GM23338 (cell line): ENCODE measurements around the gene NR5A2. TPM values are rescaled to one million over a fixed set of nuclear protein-coding genes. Genes with fewer than 3 reads are reported as not detected.

Experiments used
- ATAC-seq: fragments of 200-7000 bp; cut with Tn5 transposase; 3 replicates; pipeline ENCODE4 v1.9.1; 2020
- DNase-seq: peaks from one replicate; pipeline ENCODE4 v3.0.0-alpha.2; 2015; ENCODE audit warnings: low spot score
- H2AFZ ChIP-seq: fragments of 200-600 bp; sonication (generic); 2 replicates; pipeline ENCODE4 v1.8.0; 2016; ENCODE audit warnings: antibody characterized with exemption, mild to moderate bottlenecking, moderate library complexity
- H3F3A ChIP-seq: fragments of 200-600 bp; sonication (generic); replicated peaks from 2 replicates; pipeline ENCODE4 v1.8.0; 2017; ENCODE audit warnings: antibody characterized with exemption, mixed run types, low read depth
- H3K27ac ChIP-seq: fragments of 200-600 bp; sonication (generic); 2 replicates; pipeline ENCODE4 v1.6.1; 2016; ENCODE audit warnings: low read depth
- H3K27me3 ChIP-seq: fragments of 200-600 bp; sonication (generic); 2 replicates; pipeline ENCODE4 v1.8.0; 2016; ENCODE audit warnings: mild to moderate bottlenecking, mixed run types, moderate library complexity; ENCODE audit not compliant: insufficient read depth
- H3K36me3 ChIP-seq: fragments of 200-600 bp; sonication (generic); 2 replicates; pipeline ENCODE4 v1.8.0; 2016; ENCODE audit warnings: mild to moderate bottlenecking; ENCODE audit not compliant: insufficient read depth
- H3K4me1 ChIP-seq: fragments of 200-600 bp; sonication (generic); 2 replicates; pipeline ENCODE4 v1.8.0; 2016; ENCODE audit warnings: mild to moderate bottlenecking, moderate library complexity; ENCODE audit not compliant: insufficient read depth
- H3K4me2 ChIP-seq: fragments of 200-600 bp; sonication (generic); 2 replicates; pipeline ENCODE4 v1.7.1; 2017; ENCODE audit warnings: mixed run types
- H3K4me3 ChIP-seq: fragments of 200-600 bp; sonication (generic); 2 replicates; pipeline ENCODE4 v1.6.1; 2016; ENCODE audit warnings: mixed run types
- H3K79me2 ChIP-seq: fragments of 200-600 bp; sonication (generic); replicated peaks from 2 replicates; pipeline ENCODE4 v1.8.0; 2017; ENCODE audit warnings: mild to moderate bottlenecking; ENCODE audit not compliant: insufficient read depth
- H3K9me2 ChIP-seq: fragments of 200-600 bp; sonication (generic); 2 replicates; pipeline ENCODE4 v1.8.0; 2017; ENCODE audit not compliant: insufficient read depth
- H4K20me1 ChIP-seq: fragments of 200-600 bp; sonication (generic); replicated peaks from 2 replicates; pipeline ENCODE4 v1.8.0; 2017; ENCODE audit warnings: mild to moderate bottlenecking; ENCODE audit not compliant: insufficient read depth
- H3K27ac Mint-ChIP-seq: 2 replicates; pipeline ENCODE4 v1.8.0; 2020; ENCODE audit warnings: inconsistent platforms, mild to moderate bottlenecking, moderate library complexity, mixed read lengths
- H3K27me3 Mint-ChIP-seq: 3 replicates; pipeline ENCODE4 v1.8.0; 2022; ENCODE audit warnings: low read depth, mild to moderate bottlenecking, moderate library complexity, mixed read lengths, inconsistent platforms; ENCODE audit not compliant: insufficient read depth, poor library complexity
- H3K36me3 Mint-ChIP-seq: 3 replicates; pipeline ENCODE4 v1.8.0; 2021; ENCODE audit warnings: low read depth, mild to moderate bottlenecking, inconsistent platforms, moderate library complexity, mixed read lengths
- H3K4me1 Mint-ChIP-seq: 3 replicates; pipeline ENCODE4 v1.8.0; 2020; ENCODE audit warnings: mild to moderate bottlenecking, inconsistent platforms, mixed read lengths
- H3K4me3 Mint-ChIP-seq: 3 replicates; pipeline ENCODE4 v1.8.0; 2021; ENCODE audit warnings: moderate library complexity, mild to moderate bottlenecking, inconsistent platforms, mixed read lengths
- H3K9me3 Mint-ChIP-seq: 3 replicates; pipeline ENCODE4 v1.8.0; 2020; ENCODE audit warnings: moderate library complexity, mild to moderate bottlenecking, inconsistent platforms, mixed read lengths
- CREB1 ChIP-seq: fragments of 250-450 bp; sonication (Bioruptor Pico); IDR thresholded peaks from 2 replicates; pipeline ENCODE4 v1.5.0; 2020; ENCODE audit warnings: low read depth, mild to moderate bottlenecking, moderate library complexity
- CTCF ChIP-seq, 2 experiments: fragments of 200-600 bp in 1 of 2; sonication (generic) in 1 of 2; conservative IDR thresholded peaks; 2 replicates each; pipeline versions ENCODE4 v1.5.1 to v1.6.1; 2016 to 2017; ENCODE audit warnings: antibody characterized with exemption in 2 of 2, low read depth in 2 of 2, mild to moderate bottlenecking in 2 of 2, moderate library complexity in 1 of 2
- ETS1 ChIP-seq: IDR thresholded peaks from 2 replicates; pipeline ENCODE4 v1.6.1; 2016; ENCODE audit warnings: antibody characterized with exemption
- EZH2 ChIP-seq: fragments of 200-600 bp; sonication (generic); IDR thresholded peaks from one replicate; pipeline ENCODE4 v1.8.0; 2017; ENCODE audit warnings: antibody characterized with exemption, mild to moderate bottlenecking, low read depth; ENCODE audit not compliant: unreplicated experiment
- EZH2phosphoT487 ChIP-seq: fragments of 200-600 bp; sonication (generic); IDR thresholded peaks from one replicate; pipeline ENCODE4 v1.8.1; 2018; ENCODE audit warnings: antibody characterized with exemption; ENCODE audit not compliant: unreplicated experiment
- JUNB ChIP-seq: IDR thresholded peaks from one replicate; pipeline ENCODE4 v1.6.1; 2016; ENCODE audit warnings: antibody characterized with exemption; ENCODE audit not compliant: unreplicated experiment
- POLR2AphosphoS5 ChIP-seq: IDR thresholded peaks from 2 replicates; pipeline ENCODE4 v1.6.1; 2016; ENCODE audit warnings: antibody characterized with exemption, low read depth
- STAT1 ChIP-seq: IDR thresholded peaks from one replicate; pipeline ENCODE4 v1.6.1; 2016; ENCODE audit warnings: antibody characterized with exemption; ENCODE audit not compliant: unreplicated experiment
- ZNF114 ChIP-seq: fragments of 250-450 bp; sonication (Bioruptor Pico); IDR thresholded peaks from 2 replicates; pipeline ENCODE4 v1.5.0; 2020; ENCODE audit warnings: mild to moderate bottlenecking, moderate library complexity
- ZNF331 ChIP-seq: fragments of 250-450 bp; sonication (Bioruptor Pico); IDR thresholded peaks from 2 replicates; pipeline ENCODE4 v1.5.0; 2020; ENCODE audit warnings: low read depth, mild to moderate bottlenecking, moderate library complexity
- ZNF462 ChIP-seq: fragments of 250-450 bp; sonication (Bioruptor Pico); IDR thresholded peaks from 2 replicates; pipeline ENCODE4 v1.5.0; 2020; ENCODE audit warnings: mild to moderate bottlenecking, moderate library complexity
- polyA plus RNA-seq: library from polyadenylated mRNA; unstranded; fragments of >200 nt; fragmentation: Nextera tagmentation; extraction: Ambion mirVana; gene quantifications from 2 replicates; pipeline ENCODE4 v1.2.1, GENCODE V29; 2016
- total RNA-seq: library from RNA; depleted of rRNA; stranded (reverse); fragments of >200 nt; shearing (Covaris generic); gene quantifications from 2 replicates; pipeline ENCODE4 v1.2.3, GENCODE V29; 2014

NR5A2 gene
- total and polyA plus RNA-seq, 2 experiments from 2014 or later, result 4.4 to 13.1 TPM

GRCh38 chr1:200174525-200175295 lies 147.2 kb downstream of the NR5A2 start:
- TF ChIP-seq ZNF114 (CRISPR knock-in tag), result no peak
- H3K4me3 ChIP-seq, result no peak overlapping the region
- Mint-ChIP-seq H3K27me3 (no peaks in the 10 kb centered on the region), H3K4me3 (no peak overlapping the region), H3K27ac (no peak overlapping the region), H3K9me3 (no peaks in the 10 kb centered on the region), H3K36me3 (peaks cover 3% of the 10 kb centered on the region; the same call in 1 of the 3 replicates), H3K4me1 (peaks cover 15% of the 10 kb centered on the region)
- H3K27ac ChIP-seq, result no peak overlapping the region
- no peaks in the 10 kb centered on the region for H3K36me3 ChIP-seq
- H3K79me2 ChIP-seq, result no peaks in the 10 kb centered on the region
- DNase-seq, result no peak
- peaks cover 13% of the 10 kb centered on the region; the same call in 1 of the 2 replicates for H3K4me1 ChIP-seq
- H4K20me1 ChIP-seq, result no peaks in the 10 kb centered on the region
- no peak overlapping the region for H2AFZ ChIP-seq
- H3K9me2 ChIP-seq, result no peaks in the 10 kb centered on the region
- no peaks in the 10 kb centered on the region for H3K27me3 ChIP-seq
- H3F3A ChIP-seq, result no peaks in the 10 kb centered on the region
- ATAC-seq, result peak; percentile 48; the same call in 2 of the 3 replicates
- no peak overlapping the region for H3K4me2 ChIP-seq

- Histone ChIP-seq H2AFZ (no peak overlapping the region), H3K9me2 (no peaks in the 10 kb centered on the region), H3K4me1 (peaks cover 9% of the 10 kb centered on the region; the same call in 1 of the 2 replicates), H3F3A (no peaks in the 10 kb centered on the region), H3K4me2 (no peak overlapping the region), H4K20me1 (no peaks in the 10 kb centered on the region), H3K4me3 (no peak overlapping the region), H3K27me3 (no peaks in the 10 kb centered on the region), H3K79me2 (no peaks in the 10 kb centered on the region), H3K36me3 (no peaks in the 10 kb centered on the region), H3K27ac (no peak overlapping the region)
- ATAC-seq (no peak), DNase-seq (no peak)
- Mint-ChIP-seq H3K9me3 (no peaks in the 10 kb centered on the region), H3K4me3 (no peak overlapping the region), H3K27ac (no peak overlapping the region), H3K27me3 (no peaks in the 10 kb centered on the region), H3K4me1 (peaks cover 15% of the 10 kb centered on the region), H3K36me3 (peaks cover 3% of the 10 kb centered on the region; the same call in 1 of the 3 replicates)
- TF ChIP-seq ZNF114 (CRISPR knock-in tag) (no peak), ZNF331 (no peak), EZH2 (no peak), CREB1 (CRISPR knock-in tag) (no peak), POLR2AphosphoS5 (no peak), EZH2phosphoT487 (no peak), ZNF462 (CRISPR knock-in tag) (no peak), CTCF (conservative IDR thresholded peaks at IDR 0.05; ENCODE audit: low read depth in 2 of 2) (no peak), ETS1 (no peak), STAT1 (no peak), JUNB (no peak)
Observed at GRCh38 chr1:200176181-200176580, 148.7 kb downstream of the NR5A2 start.
